OCI-LY7 (cell line): ENCODE data around the gene TXK. TPM values are rescaled to one million over a fixed set of nuclear protein-coding genes. Genes with fewer than 3 reads are reported as not detected.

Source experiments
- BruUV-seq: library from RNA; stranded (reverse); fragments of 400-500 nt; replicated peaks from 2 replicates; lab custom pipeline; 2021; lab: Mats Ljungman, UMichigan
- CTCF ChIA-PET: fragments of 300-600 bp; sonication (Branson Sonifier 250); formaldehyde crosslinking; loops from one replicate; lab custom pipeline; 2022; ENCODE audit warnings: antibody characterized with exemption; ENCODE audit not compliant: unreplicated experiment; lab: Charles Lee
- POLR2A ChIA-PET: fragments of 300-600 bp; sonication (Branson Sonifier 250); formaldehyde crosslinking; loops from one replicate; lab custom pipeline; 2022; ENCODE audit warnings: antibody characterized with exemption; lab: Charles Lee
- DNase-seq: peaks from one replicate; pipeline ENCODE4 v3.0.0-alpha.2; 2015; ENCODE audit warnings: low spot score
- H2AFZ ChIP-seq: fragments of 200-600 bp; sonication (generic), shearing (Covaris generic); 2 replicates; pipeline ENCODE4 v1.6.1; 2014; ENCODE audit warnings: mild to moderate bottlenecking, antibody characterized with exemption, low read length, moderate library complexity
- H3K27ac ChIP-seq: fragments of 200-600 bp; sonication (generic); 2 replicates; pipeline ENCODE4 v1.5.1; 2014; ENCODE audit warnings: mixed run types, low read depth, mild to moderate bottlenecking, moderate library complexity, low read length, inconsistent platforms; ENCODE audit not compliant: poor library complexity, severe bottlenecking
- H3K36me3 ChIP-seq: fragments of 200-600 bp; sonication (generic); 2 replicates; pipeline ENCODE4 v1.6.1; 2014; ENCODE audit warnings: mild to moderate bottlenecking, antibody characterized with exemption, low read length, moderate library complexity, mixed read lengths; ENCODE audit not compliant: insufficient read depth
- H3K4me1 ChIP-seq: fragments of 200-600 bp; sonication (generic); 2 replicates; pipeline ENCODE4 v1.5.1; 2014; ENCODE audit warnings: mild to moderate bottlenecking, low read length; ENCODE audit not compliant: insufficient read depth, poor library complexity, severe bottlenecking
- H3K4me2 ChIP-seq: fragments of 200-600 bp; sonication (generic); 2 replicates; pipeline ENCODE4 v1.6.1; 2014; ENCODE audit warnings: mild to moderate bottlenecking, low read length
- H3K4me3 ChIP-seq: fragments of 200-600 bp; sonication (generic); 2 replicates; pipeline ENCODE4 v1.5.1; 2014; ENCODE audit warnings: mild to moderate bottlenecking, low read depth, low read length; ENCODE audit not compliant: poor library complexity, severe bottlenecking
- H3K79me2 ChIP-seq: fragments of 200-600 bp; sonication (generic); 2 replicates; pipeline ENCODE4 v1.6.1; 2016; ENCODE audit warnings: low read depth, mild to moderate bottlenecking, low read length, moderate library complexity, mixed read lengths; ENCODE audit not compliant: insufficient read depth
- H3K9me2 ChIP-seq: fragments of 200-600 bp; sonication (generic); 2 replicates; pipeline ENCODE4 v1.6.1; 2016; ENCODE audit warnings: mild to moderate bottlenecking, low read length, mixed read lengths; ENCODE audit not compliant: insufficient read depth
- H3K9me3 ChIP-seq: fragments of 200-600 bp; sonication (generic); 2 replicates; pipeline ENCODE4 v1.6.1; 2014; ENCODE audit warnings: mild to moderate bottlenecking, mixed run types, low read length, mixed read lengths
- H4K20me1 ChIP-seq: fragments of 200-600 bp; sonication (generic); 2 replicates; pipeline ENCODE4 v1.6.1; 2014; ENCODE audit warnings: mild to moderate bottlenecking, antibody characterized with exemption, low read length, moderate library complexity, mixed read lengths; ENCODE audit not compliant: insufficient read depth
- EZH2phosphoT487 ChIP-seq: fragments of 200-600 bp; sonication (generic); IDR thresholded peaks from 2 replicates; pipeline ENCODE4 v1.6.1; 2018; ENCODE audit warnings: low read depth, borderline replicate concordance, mild to moderate bottlenecking, mixed run types, antibody characterized with exemption, low read length, moderate library complexity, mixed read lengths
- intact Hi-C: fragments of 100-400 bp; cut with micrococcal nuclease; formaldehyde crosslinking; loops from one replicate; pipeline ENCODE4 v1.10.0; 2022; ENCODE audit not compliant: unreplicated experiment
- total RNA-seq, 2 experiments: library from RNA; depleted of rRNA in 1 of 2; stranded (reverse); fragments of >200 nt in 1 of 2; shearing (Covaris generic) in 1 of 2; gene quantifications; 2 replicates each; pipeline ENCODE4 v1.2.3, GENCODE V29; 2014 to 2022
- TF ChIP-seq, protein P1 (sequence below): fragments of 200-600 bp; sonication (generic); conservative IDR thresholded peaks from 2 replicates; pipeline ENCODE4 v1.5.1; 2014; ENCODE audit warnings: mild to moderate bottlenecking, antibody characterized with exemption, low read length, moderate library complexity, mixed read lengths

TXK gene
- total RNA-seq, 2 experiments from 2014 or later = 0.11 TPM; not detected in 1

- no TSS peak for BruUV-seq
- CTCF ChIA-PET = no interaction called here
- POLR2A ChIA-PET = no interaction called here
Observed at GRCh38 chr4:48078425-48078824, 55.6 kb downstream of the TXK start.

GRCh38 chr4:48074657-48075056, 59.4 kb downstream of the TXK start:
- H3K79me2 ChIP-seq = no peaks in the 10 kb centered on the region
- intact Hi-C loops = no loop called here
- H3K4me1 ChIP-seq = no peaks in the 10 kb centered on the region
- no peaks in the 10 kb centered on the region for H4K20me1 ChIP-seq
- TF ChIP-seq, protein P1, sequence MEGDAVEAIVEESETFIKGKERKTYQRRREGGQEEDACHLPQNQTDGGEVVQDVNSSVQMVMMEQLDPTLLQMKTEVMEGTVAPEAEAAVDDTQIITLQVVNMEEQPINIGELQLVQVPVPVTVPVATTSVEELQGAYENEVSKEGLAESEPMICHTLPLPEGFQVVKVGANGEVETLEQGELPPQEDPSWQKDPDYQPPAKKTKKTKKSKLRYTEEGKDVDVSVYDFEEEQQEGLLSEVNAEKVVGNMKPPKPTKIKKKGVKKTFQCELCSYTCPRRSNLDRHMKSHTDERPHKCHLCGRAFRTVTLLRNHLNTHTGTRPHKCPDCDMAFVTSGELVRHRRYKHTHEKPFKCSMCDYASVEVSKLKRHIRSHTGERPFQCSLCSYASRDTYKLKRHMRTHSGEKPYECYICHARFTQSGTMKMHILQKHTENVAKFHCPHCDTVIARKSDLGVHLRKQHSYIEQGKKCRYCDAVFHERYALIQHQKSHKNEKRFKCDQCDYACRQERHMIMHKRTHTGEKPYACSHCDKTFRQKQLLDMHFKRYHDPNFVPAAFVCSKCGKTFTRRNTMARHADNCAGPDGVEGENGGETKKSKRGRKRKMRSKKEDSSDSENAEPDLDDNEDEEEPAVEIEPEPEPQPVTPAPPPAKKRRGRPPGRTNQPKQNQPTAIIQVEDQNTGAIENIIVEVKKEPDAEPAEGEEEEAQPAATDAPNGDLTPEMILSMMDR = no peak
- TF ChIP-seq EZH2phosphoT487 = no peak
- no peak for DNase-seq
- no peaks in the 10 kb centered on the region for H3K36me3 ChIP-seq
- ChIA-PET POLR2A (interaction anchor here (0.9 kb wide), 1 partner anchor 9 kb away, joined by 3 read pairs; no protein-coding TSS in a partner anchor), CTCF (no interaction called here)
- no peak overlapping the region for H3K4me2 ChIP-seq
- H3K9me2 ChIP-seq = no peaks in the 10 kb centered on the region
- BruUV-seq = no TSS peak
- no peaks in the 10 kb centered on the region for H3K9me3 ChIP-seq
- no peak overlapping the region for H2AFZ ChIP-seq
- no peak overlapping the region for H3K4me3 ChIP-seq
- no peak overlapping the region for H3K27ac ChIP-seq

More at GRCh38 chr4:48078425-48078824, 55.6 kb downstream of the TXK start:
- no peak for DNase-seq
- no peaks in the 10 kb centered on the region for H3K4me1 ChIP-seq
- TF ChIP-seq, protein P1 = no peak
- TF ChIP-seq EZH2phosphoT487 = no peak
- H3K79me2 ChIP-seq = no peaks in the 10 kb centered on the region
- H3K27ac ChIP-seq = no peak overlapping the region
- H4K20me1 ChIP-seq = no peaks in the 10 kb centered on the region
- no peaks in the 10 kb centered on the region for H3K9me3 ChIP-seq
- H3K9me2 ChIP-seq = no peaks in the 10 kb centered on the region
- H3K36me3 ChIP-seq = no peaks in the 10 kb centered on the region
- H3K4me3 ChIP-seq = no peak overlapping the region
- intact Hi-C loops = no loop called here
- no peak overlapping the region for H3K4me2 ChIP-seq
- no peak overlapping the region for H2AFZ ChIP-seq

- Histone ChIP-seq H3K79me2 (no peaks in the 10 kb centered on the region), H3K9me3 (no peaks in the 10 kb centered on the region), H3K9me2 (no peaks in the 10 kb centered on the region), H2AFZ (no peak overlapping the region), H4K20me1 (no peaks in the 10 kb centered on the region), H3K4me1 (no peaks in the 10 kb centered on the region), H3K27ac (no peak overlapping the region), H3K4me3 (no peak overlapping the region), H3K4me2 (no peak overlapping the region), H3K36me3 (no peaks in the 10 kb centered on the region)
- intact Hi-C loops = no loop called here
- TF ChIP-seq, protein P1 = no peak
- TF ChIP-seq EZH2phosphoT487 = no peak
- ChIA-PET CTCF (no interaction called here), POLR2A (no interaction called here)
- no TSS peak for BruUV-seq
- DNase-seq = no peak
Observed at GRCh38 chr4:48073567-48074103, 60.4 kb downstream of the TXK start.
